GM19324 (cell line): ENCODE results near the gene TWIST1.

ENCODE experiments used
- ATAC-seq: cut with Tn5 transposase; IDR thresholded peaks from one replicate; pipeline ENCODE4 v1.9.1; 2021; ENCODE audit warnings: mild to moderate bottlenecking, moderate library complexity; ENCODE audit not compliant: unreplicated experiment, low FRiP score

Gene TWIST1

GRCh38 chr7:19117091-19117869, at the start of gene TWIST1:
Gene TWIST1, minus strand, starts transcription at chr7:19117636. Its CDS starts 315 bp downstream, at chr7:19117321.
- ATAC-seq: no peak

DNA sequence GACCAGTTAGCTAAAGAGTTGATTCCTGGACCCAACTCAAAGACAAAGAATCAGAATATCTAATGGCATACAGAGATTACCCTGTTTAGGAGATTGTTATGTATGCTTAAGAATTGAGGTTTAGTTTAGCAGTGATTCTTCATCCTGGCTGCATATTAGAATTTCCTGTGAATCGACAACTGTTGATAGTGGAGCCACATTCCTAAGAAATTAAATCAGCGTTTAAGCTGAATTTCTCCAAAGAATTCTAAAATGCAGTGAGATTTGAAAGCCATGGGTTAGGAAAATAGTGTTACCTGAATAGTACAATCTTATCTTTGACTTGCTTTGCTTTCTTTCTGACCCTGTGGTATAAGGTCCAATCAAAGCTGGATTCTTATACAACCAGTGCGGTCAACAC, 44.2 kb upstream of the TWIST1 start:
- ATAC-seq: no peak

DNA sequence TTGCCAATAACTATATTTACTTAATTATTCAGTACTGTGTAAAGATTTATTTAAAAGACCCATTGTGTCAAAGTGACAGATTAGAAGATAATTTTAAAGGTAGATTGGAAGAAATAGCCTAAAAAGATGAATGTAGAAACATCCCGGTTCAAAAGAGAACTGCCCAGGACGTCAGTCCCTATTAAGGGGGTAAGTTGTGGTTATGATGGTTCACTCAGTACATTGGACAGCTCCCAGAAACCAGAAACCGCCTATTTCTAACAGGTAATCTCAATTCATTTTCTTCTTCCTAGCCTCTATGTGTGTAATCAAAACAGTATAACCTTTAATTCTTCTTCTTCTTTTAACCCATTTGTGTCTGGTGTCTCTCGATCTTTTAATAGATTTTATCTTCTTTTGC, 29.3 kb upstream of the TWIST1 start:
- ATAC-seq: no peak

GRCh38 chr7:19145434-19146115, 28.1 kb upstream of the TWIST1 start:
- no peak for ATAC-seq

DNA sequence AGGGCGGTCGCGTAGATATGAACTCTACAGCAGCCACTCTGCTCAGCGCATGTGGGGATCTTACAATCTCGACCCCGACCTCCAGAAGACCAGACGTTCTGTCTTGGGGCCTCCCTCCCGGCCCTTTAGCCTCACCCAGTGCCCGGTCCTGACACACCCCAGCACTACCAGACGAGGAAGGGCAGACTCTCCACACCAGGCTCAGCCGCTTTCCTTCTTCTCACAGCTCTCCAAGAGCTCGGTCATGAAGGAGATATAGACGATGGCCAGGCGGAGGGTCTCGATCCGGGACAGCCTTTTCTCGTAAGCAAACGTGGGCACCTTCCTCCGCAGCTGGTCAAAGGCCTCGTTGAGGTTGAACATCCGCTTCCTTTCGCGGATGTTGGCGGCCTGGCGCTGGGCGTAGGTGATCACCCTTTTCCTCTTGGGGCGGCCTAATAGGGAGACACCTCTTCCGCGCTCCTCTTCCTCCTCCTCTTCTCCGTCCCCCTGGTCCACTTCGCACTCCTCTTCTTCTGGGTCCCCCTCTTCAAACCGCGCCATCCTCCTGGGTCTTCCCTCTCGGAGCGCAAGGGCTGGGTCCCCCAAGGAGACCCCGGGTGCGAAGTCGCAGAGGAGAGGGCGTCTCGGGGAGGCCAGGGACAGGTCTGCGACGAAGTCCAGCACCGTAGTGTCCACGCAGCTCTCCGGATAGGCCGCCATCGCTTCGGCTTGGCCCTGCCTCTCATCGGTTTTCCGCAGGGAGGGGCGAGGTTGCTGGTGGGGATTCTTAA, 27.4 kb upstream of the TWIST1 start, which contains the start of gene FERD3L:
FERD3L (minus strand) TSS at position 761 of the 773 bp plus-strand sequence; CDS start at position 702, 59 bp downstream.
- ATAC-seq: no peak

DNA sequence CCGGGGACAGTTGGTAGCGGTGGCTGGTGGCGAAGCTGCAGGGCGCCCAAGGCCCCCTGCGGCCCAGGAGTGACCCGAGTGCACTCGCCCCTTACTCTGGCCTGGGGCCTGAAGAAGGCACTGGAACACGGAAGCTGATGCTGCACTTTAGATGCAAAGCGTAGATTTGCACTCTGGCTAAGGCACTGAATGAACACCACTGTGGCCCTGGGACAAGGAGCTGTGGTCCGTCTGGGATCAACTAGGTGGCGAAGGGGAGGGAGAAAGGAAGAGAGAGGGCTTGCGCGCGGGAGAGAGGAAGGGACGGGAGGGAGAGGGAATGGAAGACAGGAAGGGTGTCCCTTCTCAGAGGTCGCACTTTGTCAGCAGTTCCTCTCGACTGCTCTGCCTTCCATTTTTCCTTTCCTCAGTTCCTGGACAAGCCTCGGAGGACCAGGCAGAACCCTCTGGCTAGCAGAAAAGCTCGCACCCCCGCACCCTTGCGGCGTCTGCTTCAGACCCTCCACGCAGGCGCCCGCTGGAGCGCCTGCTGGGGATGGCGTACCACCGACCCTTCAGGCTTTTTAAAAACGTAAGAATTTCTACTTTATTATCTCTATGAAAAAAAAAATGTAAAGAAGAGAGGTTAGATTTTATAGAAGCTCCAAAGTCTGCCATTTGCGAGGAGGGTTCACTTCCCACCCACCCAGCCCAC, 26.6 kb upstream of the TWIST1 start:
- no peak for ATAC-seq

DNA sequence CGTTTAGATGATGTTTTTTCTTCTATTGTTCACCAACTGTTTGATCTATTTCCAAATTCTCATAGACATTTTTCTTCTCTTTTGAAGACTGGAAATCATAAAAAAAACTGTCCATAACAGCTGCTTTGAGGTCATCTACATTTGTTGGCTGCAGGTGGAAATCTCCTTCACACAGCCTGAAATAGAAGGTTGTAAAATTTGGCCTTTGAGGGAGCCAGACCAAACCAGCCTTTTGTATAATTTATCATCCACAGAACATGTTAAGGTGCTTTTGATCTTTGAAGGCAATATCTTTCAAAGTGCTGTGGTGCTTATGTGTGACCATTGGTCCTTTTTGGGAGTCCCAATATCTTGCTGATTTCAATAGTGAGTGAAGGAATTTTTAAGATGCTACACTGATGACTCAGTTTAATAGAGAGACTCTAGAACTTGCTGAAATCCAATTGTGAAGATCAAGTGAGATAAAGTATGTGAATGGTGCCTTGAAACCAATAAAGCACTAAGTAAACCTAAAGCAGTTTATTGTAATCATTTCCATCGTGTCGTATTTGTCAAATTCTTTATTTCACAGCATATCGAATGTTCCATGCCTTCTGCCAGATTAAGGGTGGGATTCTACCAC, 22.4 kb upstream of the TWIST1 start:
- no peak for ATAC-seq

DNA sequence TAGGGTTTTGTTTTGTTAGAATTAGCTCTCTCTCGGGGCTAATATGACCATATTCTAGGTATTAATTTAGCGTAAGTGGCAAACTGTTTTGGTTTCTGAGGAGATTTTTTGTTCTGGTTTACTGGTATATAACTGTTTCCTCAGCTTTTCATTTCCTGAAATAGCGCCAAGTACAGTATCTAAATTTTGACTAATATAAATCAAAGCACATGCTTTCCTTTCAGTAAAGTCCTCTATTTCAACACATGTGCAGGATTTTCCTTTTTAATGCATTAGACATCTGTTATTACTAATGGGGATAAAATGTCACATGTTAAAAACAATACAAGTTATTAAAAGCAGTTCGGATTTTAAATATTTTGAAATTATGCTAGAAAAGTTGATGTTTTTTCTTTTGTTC, 16.4 kb upstream of the TWIST1 start:
- ATAC-seq: no peak

DNA sequence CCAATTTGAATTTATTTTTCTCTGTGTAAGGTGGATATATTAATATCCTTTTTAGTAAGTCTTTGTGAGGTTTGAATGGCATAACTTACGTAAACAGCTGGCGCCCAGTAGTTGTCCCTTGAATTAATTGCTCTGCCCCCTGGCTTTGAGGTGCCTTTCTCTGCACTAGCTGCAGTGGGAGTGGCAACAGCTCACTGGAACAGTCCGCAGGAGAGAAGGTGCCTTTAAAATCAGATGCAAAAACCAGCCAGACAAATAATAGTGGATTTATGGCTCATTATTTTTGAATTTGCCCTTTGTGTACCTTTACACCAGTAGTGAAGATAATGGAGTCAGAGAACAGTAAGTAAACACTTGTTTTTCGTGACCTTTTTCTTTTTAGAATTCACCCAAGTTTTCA, 16.0 kb upstream of the TWIST1 start:
- no peak for ATAC-seq

DNA sequence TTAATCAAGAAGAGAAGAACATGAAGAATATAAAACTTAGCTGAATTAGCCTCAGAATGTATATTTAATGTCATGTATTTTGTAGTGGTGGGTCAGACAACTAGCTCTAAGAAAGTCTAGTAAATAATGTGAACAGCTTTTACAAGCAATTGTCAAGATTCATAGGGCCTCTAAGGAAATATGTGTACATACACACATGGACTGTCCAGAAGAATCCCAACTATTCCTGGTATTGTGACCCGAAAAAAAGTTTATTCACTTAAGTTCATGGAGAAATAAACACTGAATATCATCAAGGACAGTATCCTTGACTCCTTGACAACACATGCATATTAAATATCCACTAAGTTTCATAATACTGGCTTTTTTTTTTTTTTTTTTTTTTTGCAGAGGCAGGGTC, 11.4 kb upstream of the TWIST1 start:
- no peak for ATAC-seq

DNA sequence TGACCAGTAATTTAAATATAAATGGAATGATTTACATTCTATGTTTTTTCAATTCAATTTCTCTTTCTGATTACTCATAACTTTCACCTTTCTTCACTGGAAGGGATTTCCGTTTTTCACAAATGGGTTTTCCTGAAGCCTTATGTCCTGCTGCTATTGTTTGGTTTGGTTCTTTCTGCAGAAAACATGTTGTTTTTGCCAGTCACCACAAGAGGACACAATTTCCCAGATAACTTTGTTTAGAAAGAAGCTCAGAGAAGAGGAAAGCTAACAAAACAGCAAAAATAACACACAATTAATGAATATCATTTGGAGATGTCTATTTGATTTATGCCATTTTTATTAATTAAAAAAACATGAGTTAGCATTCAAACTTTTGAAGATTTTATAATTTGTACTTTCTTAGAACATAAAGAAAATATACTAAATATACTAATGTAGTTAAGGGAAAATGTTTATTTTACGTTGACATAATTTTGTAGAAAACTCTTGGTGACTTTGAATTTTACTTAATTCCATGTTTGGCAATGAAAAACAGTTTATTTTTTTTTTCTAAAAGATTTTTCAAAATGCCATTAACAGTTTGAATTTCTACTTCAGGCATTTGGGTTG, 4.6 kb upstream of the TWIST1 start:
- no peak for ATAC-seq

GRCh38 chr7:19119870-19120486, 2.5 kb upstream of the TWIST1 start:
- ATAC-seq: no peak

DNA sequence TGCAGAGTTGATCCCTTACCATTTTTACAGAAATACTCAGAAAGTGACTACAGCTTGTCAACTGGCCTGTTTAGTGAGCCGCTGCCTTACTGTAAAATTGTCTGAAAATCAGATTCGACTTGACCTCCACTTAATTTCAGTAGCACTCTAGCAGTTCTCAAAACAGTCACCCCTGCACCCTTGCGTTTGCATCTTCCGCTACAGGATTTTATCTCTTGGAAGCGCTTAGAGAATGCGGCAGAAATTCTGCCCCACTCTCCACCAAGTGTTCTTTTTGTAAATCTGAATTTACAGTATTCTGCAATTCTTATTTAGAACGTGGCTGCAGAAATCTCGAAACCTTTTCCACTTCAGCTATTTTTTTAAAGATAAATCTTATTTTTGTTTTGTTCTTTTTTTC, 1.9 kb upstream of the TWIST1 start:
- no peak for ATAC-seq

DNA sequence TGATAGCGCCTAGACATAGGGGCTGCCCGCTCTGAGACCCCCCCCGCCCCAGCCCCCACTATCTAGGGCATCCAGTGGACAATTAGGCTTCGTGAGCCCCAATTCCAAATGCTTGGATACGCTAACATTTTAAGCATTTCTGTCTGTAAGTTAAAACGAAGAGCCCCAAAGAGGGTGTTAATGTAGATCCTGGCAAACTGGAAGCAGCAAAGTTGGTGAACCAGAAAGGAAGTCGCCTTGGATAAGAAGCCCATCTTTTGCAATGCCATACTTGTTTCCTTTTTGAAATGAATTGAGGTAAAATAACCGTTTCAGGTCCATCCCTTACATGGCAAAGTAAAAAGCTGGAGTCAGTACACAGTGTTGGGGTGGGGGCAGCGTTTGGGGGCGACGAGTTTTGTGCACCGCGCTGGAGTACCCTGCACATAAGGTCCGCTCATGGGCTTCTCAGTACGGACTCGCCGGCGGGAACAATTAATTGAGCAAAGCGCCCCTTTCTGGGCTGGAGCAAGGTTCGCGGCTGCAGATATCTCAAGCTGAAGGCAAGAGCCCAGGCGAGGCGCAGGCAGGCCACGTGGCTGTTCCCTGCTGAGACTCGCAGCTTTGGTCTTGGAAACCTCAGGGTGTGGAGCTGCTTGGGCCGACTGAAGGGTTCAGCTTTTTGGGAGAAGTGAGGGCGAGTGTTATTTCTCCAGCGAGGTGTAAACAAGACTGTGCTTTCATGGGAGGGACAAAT, 1.4 kb upstream of the TWIST1 start:
- ATAC-seq: no peak

- ATAC-seq: no peak
These were observed 603 bp upstream of the TWIST1 start for GRCh38 chr7:19117870-19118608.

DNA sequence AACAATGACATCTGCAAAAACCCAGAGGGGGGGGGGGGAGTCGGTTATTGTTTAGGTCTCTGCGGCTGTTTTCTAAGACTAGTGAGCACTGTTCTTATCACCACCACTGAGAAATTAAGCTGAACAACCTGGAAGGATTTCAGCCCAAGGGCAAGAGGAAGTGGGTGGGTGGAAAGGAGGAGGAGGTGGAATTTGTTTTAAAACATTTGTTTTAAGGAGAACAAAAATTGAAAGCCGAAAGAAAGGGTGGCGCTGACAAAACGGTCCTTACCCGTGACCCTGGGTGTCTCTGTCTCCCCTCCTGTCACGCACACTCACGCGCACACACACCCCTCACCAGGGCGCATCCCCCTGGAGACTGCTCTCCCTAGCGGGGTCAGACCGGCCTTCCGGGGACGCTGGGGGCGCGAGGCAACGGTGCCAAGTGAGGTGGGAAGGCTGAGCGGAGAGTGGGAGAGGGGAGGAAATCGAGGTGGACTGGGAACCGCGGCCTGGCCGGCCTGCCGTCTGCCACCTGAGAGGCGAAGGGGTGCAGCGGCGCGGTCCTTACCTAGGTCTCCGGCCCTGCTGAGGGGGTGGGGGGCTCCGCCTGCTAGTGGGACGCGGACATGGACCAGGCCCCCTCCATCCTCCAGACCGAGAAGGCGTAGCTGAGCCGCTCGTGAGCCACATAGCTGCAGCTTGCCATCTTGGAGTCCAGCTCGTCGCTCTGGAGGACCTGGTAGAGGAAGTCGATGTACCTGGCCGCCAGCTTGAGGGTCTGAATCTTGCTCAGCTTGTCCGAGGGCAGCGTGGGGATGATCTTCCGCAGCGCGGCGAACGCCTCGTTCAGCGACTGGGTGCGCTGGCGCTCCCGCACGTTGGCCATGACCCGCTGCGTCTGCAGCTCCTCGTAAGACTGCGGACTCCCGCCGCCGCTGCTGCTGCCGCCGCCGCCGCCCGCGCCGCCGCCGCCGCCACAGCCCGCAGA, 1.0 kb downstream of the TWIST1 start:
- ATAC-seq: no peak

DNA sequence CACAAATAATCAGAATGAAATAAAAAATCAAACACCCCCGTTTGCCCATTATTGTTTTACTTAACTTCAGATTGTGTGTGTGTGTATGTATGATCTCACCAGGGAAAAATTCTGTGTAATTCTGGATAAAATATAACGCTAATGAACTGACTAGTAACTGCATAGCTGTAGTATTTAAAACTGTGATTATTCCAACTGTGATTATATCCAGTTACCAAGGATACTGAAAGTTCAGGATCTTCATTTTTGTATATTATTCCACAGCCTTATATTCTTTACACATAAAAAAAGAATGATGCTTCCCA, 2.9 kb downstream of the TWIST1 start:
- ATAC-seq: no peak
